GM12892 (cell line): Measurements from ENCODE around the gene CTNNA3.

Source experiments
- POLR2A ChIP-seq: IDR thresholded peaks from 2 replicates; pipeline ENCODE4 v1.6.1; 2011; ENCODE audit warnings: low read depth, low read length, control low read depth
- POLR2AphosphoS5 ChIP-seq: IDR thresholded peaks from 2 replicates; pipeline ENCODE4 v1.6.1; 2011; ENCODE audit warnings: low read depth, low read length, control low read depth
- TAF1 ChIP-seq: IDR thresholded peaks from 2 replicates; pipeline ENCODE4 v1.6.1; 2011; ENCODE audit warnings: low read depth, mild to moderate bottlenecking, control low read depth, low read length, borderline replicate concordance

DNA sequence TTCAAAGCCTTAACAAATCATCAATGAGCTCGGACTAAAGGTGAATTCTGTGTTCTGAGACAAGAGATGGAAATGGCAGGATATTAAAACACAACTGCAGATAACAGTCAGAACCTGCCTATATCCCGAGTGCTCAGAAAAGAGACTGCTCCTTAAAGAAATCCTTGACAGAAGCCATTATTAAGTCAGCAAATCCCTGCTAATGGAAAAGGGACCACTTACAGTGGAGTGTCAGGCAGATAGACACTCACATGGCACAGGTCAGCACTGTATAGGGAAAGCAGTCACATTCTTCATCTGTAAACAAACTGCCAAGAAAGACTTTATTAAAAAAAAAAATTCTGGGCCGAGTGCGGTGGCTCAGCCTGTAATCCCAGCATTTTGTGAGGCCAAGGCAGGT, 917.6 kb downstream of the CTNNA3 start:
- TF ChIP-seq POLR2AphosphoS5 (no peak), TAF1 (no peak), POLR2A (no peak)
